SK-N-SH (cell line): ENCODE results near the gene PDZD2.

Source experiments
- JUND ChIP-seq: IDR thresholded peaks from 2 replicates; pipeline ENCODE4 v1.4.0; 2012
- RFX5 ChIP-seq: IDR thresholded peaks from 2 replicates; pipeline ENCODE4 v1.6.1; 2012; ENCODE audit warnings: mild to moderate bottlenecking, improper control_type of control experiment, low read length
- TF ChIP-seq, protein P1 (sequence below): fragments of 200-600 bp; sonication (generic); IDR thresholded peaks from 2 replicates; pipeline ENCODE4 v1.6.1; 2017; ENCODE audit warnings: antibody characterized with exemption, mild to moderate bottlenecking, moderate library complexity
- TF ChIP-seq, protein P2 (sequence below): IDR thresholded peaks from 2 replicates; pipeline ENCODE4 v1.4.0; 2012; ENCODE audit warnings: low read depth

DNA sequence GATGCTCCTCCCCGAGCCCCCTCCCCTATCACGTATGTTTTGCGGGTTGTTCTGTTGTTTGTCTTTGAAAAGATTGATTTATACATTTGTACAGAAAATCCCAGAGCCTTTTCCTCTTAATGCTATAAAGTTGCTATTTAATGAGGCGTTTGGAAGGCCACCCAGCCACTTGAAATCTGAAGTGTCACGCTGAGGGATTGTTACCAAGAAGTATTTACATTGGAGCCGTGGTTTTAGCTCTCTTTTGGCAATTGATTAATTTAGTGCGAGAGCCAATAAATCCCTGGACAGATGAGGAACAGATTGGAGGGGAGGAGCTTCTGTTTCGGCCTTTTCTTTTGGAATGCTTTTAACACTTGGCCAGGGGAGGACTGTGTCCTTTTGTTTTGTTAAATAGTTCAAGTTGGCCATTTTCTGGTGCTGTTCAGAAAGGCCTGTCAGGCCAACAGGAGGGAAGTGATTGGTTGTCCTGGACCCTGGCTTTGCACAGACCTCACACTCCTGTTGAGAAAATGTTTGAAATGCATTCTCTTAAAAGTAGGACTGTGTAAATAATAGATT, 250.2 kb downstream of the PDZD2 start:
- TF ChIP-seq, protein P1, sequence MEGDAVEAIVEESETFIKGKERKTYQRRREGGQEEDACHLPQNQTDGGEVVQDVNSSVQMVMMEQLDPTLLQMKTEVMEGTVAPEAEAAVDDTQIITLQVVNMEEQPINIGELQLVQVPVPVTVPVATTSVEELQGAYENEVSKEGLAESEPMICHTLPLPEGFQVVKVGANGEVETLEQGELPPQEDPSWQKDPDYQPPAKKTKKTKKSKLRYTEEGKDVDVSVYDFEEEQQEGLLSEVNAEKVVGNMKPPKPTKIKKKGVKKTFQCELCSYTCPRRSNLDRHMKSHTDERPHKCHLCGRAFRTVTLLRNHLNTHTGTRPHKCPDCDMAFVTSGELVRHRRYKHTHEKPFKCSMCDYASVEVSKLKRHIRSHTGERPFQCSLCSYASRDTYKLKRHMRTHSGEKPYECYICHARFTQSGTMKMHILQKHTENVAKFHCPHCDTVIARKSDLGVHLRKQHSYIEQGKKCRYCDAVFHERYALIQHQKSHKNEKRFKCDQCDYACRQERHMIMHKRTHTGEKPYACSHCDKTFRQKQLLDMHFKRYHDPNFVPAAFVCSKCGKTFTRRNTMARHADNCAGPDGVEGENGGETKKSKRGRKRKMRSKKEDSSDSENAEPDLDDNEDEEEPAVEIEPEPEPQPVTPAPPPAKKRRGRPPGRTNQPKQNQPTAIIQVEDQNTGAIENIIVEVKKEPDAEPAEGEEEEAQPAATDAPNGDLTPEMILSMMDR, result no peak
- TF ChIP-seq JUND (no peak), RFX5 (no peak)
- TF ChIP-seq, protein P2, sequence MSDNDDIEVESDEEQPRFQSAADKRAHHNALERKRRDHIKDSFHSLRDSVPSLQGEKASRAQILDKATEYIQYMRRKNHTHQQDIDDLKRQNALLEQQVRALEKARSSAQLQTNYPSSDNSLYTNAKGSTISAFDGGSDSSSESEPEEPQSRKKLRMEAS, result no peak
